Fibroblast of the aortic adventitia (primary cell): ENCODE data around the gene THBS4. TPM values are rescaled to one million over a fixed set of nuclear protein-coding genes. Genes with fewer than 3 reads are reported as not detected.

Experiments used
- DNase-seq: peaks from one replicate; pipeline ENCODE4 v3.0.0-alpha.2; 2010; ENCODE audit warnings: low read depth
- H3K4me3 ChIP-seq: 2 replicates; pipeline ENCODE4 v1.5.1; 2011; ENCODE audit warnings: low read depth, mild to moderate bottlenecking, control low read depth, low read length, moderate library complexity
- total RNA-seq: library from RNA; depleted of rRNA; stranded (reverse); fragments of >200 nt; gene quantifications from 2 replicates; pipeline ENCODE4 v1.2.3, GENCODE V29; 2012; ENCODE audit warnings: low replicate concordance
- TF ChIP-seq, protein P1 (sequence below): IDR thresholded peaks from 2 replicates; pipeline ENCODE4 v1.5.1; 2011; ENCODE audit warnings: mild to moderate bottlenecking, low read length, control low read depth, inconsistent platforms; ENCODE audit not compliant: insufficient read depth

Gene THBS4
- total RNA-seq, 1 donor, result 0.90 TPM

DNA sequence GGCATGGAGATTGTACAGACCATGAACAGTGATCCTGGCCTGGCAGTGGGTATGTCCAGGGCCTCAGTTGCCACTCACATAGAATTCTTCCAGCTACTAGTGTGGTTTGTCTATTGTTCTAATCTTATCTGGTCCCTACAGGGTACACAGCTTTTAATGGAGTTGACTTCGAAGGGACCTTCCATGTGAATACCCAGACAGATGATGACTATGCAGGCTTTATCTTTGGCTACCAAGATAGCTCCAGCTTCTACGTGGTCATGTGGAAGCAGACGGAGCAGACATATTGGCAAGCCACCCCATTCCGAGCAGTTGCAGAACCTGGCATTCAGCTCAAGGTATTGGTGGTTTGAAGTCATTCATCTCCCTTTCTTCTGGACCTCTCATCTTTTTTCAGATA lies 43.8 kb downstream of the THBS4 start:
- no peak for DNase-seq
- TF ChIP-seq, protein P1, sequence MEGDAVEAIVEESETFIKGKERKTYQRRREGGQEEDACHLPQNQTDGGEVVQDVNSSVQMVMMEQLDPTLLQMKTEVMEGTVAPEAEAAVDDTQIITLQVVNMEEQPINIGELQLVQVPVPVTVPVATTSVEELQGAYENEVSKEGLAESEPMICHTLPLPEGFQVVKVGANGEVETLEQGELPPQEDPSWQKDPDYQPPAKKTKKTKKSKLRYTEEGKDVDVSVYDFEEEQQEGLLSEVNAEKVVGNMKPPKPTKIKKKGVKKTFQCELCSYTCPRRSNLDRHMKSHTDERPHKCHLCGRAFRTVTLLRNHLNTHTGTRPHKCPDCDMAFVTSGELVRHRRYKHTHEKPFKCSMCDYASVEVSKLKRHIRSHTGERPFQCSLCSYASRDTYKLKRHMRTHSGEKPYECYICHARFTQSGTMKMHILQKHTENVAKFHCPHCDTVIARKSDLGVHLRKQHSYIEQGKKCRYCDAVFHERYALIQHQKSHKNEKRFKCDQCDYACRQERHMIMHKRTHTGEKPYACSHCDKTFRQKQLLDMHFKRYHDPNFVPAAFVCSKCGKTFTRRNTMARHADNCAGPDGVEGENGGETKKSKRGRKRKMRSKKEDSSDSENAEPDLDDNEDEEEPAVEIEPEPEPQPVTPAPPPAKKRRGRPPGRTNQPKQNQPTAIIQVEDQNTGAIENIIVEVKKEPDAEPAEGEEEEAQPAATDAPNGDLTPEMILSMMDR, result no peak
- H3K4me3 ChIP-seq, result no peak overlapping the region

DNA sequence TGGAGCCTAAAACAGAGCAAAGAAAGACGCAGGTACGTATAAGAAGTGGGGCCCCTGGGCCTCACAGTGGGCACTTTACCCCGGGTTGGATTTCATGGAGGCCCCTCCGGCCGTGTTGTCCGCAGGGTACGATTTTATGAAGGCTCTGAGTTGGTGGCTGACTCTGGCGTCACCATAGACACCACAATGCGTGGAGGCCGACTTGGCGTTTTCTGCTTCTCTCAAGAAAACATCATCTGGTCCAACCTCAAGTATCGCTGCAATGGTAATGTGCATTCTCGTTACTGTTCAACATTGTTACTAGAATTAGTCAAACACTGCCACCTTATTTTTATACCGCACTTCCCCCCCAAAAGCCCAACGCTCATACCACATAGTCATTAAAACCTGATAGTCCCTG lies 47.1 kb downstream of the THBS4 start:
- no peak overlapping the region for H3K4me3 ChIP-seq
- DNase-seq, result no peak
- TF ChIP-seq, protein P1, result no peak

DNA sequence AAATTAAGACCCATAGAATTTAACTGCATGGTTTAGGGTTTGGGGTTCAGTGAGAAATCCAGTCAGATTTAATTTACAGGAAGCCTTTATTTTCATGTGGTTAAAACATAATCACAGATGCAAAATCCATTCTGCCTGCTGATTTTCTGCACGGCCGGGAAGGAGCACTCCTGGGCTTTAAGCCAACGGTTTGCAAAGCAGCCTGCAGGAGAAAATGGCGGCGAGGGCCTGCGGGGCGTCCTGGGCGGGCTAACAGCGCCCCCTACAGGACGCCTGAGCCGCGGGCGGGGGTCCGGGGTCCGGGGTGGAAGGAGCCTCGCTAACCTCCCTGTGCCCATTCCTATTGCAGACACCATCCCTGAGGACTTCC lies 47.6 kb downstream of the THBS4 start:
- peak; percentile 78 for DNase-seq
- peak overlapping the region; percentile 43 for H3K4me3 ChIP-seq
- TF ChIP-seq, protein P1, result peak; percentile 86

DNA sequence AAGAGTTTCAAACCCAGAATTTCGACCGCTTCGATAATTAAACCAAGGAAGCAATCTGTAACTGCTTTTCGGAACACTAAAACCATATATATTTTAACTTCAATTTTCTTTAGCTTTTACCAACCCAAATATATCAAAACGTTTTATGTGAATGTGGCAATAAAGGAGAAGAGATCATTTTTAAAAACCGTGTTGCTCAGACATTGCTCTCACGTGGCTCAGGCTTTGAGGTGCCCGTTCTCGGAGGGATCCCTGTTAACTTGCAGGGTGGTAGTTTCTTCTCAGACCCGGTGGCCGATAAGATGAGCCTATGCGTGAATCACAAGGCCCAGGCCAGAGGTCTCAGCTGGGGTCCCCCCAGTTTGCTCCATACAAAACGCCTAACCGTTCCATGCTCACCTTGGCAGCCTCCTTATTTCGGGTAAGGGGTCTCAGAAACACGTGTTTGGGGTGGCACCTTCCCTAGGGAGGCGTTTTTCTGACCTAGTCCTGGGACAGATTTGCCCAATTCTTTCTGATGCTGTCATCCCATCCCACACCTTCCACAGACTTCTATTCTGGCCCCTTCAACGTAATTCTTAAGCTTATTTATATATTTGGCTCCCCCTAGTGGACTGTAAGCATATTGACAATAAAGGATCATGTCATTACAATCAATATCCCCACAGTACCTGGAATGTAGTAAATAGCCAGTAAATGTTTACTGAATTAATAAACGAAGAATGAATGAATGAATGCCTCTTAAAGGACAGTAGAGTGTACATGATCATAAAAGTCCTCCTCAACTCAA lies 48.1 kb downstream of the THBS4 start:
- TF ChIP-seq, protein P1, result peak; percentile 58
- peak overlapping the region; percentile 43 for H3K4me3 ChIP-seq
- DNase-seq, result peak; percentile 80

DNA sequence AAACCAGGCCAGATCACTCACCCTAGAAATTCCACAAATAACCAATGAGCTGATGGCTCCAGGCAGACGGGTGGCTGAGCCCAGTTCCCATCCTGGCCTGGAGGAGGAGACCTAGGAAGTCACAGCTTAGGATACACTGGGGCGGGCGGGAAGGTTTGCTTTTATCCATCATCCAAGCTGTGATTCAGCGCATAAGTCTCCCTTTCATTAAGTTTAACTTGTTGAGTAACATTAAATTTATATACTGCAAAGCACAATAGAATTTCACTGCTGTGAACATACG lies 55.7 kb downstream of the THBS4 start:
- no peak for DNase-seq
- TF ChIP-seq, protein P1, result no peak
- H3K4me3 ChIP-seq, result no peak overlapping the region

DNA sequence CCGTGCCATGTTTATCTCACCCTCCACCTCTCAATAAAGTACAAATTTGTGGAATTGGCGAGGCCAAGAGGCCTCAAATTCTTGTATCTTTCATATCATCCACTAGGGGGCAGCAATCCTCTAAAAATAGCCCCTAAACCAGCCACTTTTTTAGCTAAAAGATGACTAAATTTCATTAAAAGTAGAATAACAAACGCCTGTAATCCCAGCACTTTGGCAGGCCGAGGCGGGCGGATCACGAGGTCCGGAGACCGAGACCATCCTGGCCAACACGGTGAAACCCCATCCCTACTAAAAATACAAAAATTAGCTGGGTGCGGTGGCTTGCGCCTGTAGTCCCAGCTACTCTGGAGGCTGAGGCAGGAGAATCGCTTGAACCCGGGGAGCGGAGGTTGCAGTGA lies 56.6 kb downstream of the THBS4 start:
- TF ChIP-seq, protein P1, result peak; percentile 52
- H3K4me3 ChIP-seq, result peak overlapping the region; percentile 25
- DNase-seq, result peak; percentile 78
